Right renal cortex interstitium (tissue), 3 donors: ENCODE results near the gene HPS6. TPM values are rescaled to one million over a fixed set of nuclear protein-coding genes. Genes with fewer than 3 reads are reported as not detected.

Source experiments
- DNase-seq, 3 donors: peaks; one replicate each; pipeline ENCODE4 v3.0.0-alpha.2; 2013; ENCODE audit warnings: low read depth in 3 of 3, low spot score in 2 of 3
- polyA plus RNA-seq, 3 donors: library from polyadenylated mRNA; unstranded; fragments of 120-200 nt; gene quantifications; one replicate each; pipeline ENCODE4 v1.2.1, GENCODE V29; 2013; ENCODE audit not compliant: insufficient read length in 3 of 3

HPS6 gene
- polyA plus RNA-seq, 3 donors = 10.0 to 12.5 (median 11.2) TPM

DNA sequence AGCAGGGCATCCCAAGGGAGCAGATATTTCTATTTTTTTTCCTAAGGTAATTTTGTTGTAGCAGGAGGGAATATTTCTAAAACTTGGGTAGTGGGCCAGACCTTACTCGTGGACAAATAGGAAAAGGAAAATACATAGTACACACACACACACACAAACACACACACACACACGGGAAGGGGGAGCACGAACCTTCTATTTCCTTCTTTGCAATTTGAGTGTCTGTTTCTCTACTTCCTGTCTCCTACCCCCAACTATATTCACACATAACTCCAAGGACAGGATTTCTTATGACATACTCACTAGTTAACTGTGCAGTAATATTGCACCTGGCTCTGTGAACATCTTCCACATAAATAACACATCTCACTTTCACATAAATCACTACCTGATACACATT lies 50.6 kb downstream of the HPS6 start:
- DNase-seq = no peak

DNA sequence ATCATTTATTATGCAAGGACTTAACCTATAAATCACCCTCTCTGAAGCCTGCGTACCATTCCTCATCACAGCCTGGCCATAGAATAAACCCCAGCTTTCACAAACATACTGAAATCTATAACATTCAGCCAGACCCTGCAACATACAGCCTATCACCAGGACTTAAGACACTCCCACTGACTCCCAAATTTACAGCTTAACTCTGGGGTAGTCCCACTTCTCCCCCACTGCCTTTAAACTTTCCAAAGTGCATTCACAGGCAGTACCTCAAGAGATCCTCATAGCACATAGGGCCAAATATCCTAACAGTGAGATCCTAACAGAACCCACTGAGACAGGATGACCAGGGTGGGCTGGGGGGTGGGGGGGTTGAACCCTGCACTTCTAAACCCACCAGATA lies 51.5 kb downstream of the HPS6 start:
- no peak for DNase-seq

Other genes starting within 250 kb of the HPS6 start
- 100 to 1,000 TPM; 120 to 144 (median 140) TPM for gene OGA, start 246.9 kb upstream of the HPS6 start, polyA plus RNA-seq
- gene KCNIP2, start 221.5 kb upstream of the HPS6 start, polyA plus RNA-seq = 1 to 10 TPM; 2.4 to 4.0 (median 3.6) TPM
- 10 to 100 TPM; 19.1 to 20.6 (median 20.1) TPM for gene ARMH3, start 9.2 kb upstream of the HPS6 start, polyA plus RNA-seq
- 100 to 1,000 TPM; 103 to 110 (median 107) TPM for gene LDB1, start 55.0 kb downstream of the HPS6 start, polyA plus RNA-seq
- gene PPRC1, start 67.7 kb downstream of the HPS6 start, polyA plus RNA-seq = 10 to 100 TPM; 30.0 to 31.6 (median 31.1) TPM
- 10 to 100 TPM; 95.4 to 99.8 (median 99.0) TPM for gene NOLC1, start 87.0 kb downstream of the HPS6 start, polyA plus RNA-seq
- gene ELOVL3, start 160.9 kb downstream of the HPS6 start, polyA plus RNA-seq = 1 to 10 TPM; 2.8 to 3.2 (median 3.2) TPM
- gene PITX3, start 176.2 kb downstream of the HPS6 start, polyA plus RNA-seq = under 1 TPM; 0.51 to 0.64 (median 0.53) TPM
- gene GBF1, start 180.2 kb downstream of the HPS6 start, polyA plus RNA-seq = 10 to 100 TPM; 40.5 to 44.7 (median 42.3) TPM